Gastrocnemius medialis (tissue), 4 donors: ENCODE data around the gene SRP19.

ENCODE experiments used
- POLR2A ChIP-seq, 2 donors: fragments of 450-650 bp; IDR thresholded peaks; one replicate each; pipeline ENCODE4 v1.6.1; 2017; ENCODE audit warnings: antibody characterized with exemption in 2 of 2, mild to moderate bottlenecking in 2 of 2, moderate library complexity in 2 of 2
- TF ChIP-seq, protein P1 (sequence below), 5 experiments: fragments of 450-650 bp in 3 of 5; fragments of 200-600 bp in 2 of 5; sonication (generic) in 2 of 5; IDR thresholded peaks in 4 of 5; conservative IDR thresholded peaks in 1 of 5; 1 replicate in 4 of 5; 2 replicates in 1 of 5; pipeline ENCODE4 v1.5.1; 2016 to 2019; ENCODE audit warnings: antibody characterized with exemption in 5 of 5, mild to moderate bottlenecking in 3 of 5, moderate library complexity in 3 of 5

DNA sequence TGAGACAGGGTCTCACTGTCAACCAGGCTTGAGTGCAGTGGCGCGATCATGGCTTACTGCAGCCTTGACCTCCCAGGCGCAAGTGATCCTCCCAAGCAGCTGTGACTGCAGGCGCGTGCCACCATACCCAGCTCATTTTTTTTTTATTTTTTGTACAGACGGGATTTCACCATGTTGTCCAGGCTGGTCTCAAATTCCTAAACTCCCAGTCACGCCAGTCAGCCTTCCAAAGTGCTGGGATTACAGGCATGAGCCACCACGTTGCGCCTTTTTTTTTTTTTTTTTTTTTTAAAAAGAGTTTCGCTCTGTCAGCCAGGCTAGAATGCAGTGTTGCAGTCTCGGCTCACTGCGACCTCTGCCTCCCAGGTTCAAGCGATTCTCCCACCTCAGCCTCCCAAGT is 27.1 kb upstream of the SRP19 start:
- TF ChIP-seq, protein P1, sequence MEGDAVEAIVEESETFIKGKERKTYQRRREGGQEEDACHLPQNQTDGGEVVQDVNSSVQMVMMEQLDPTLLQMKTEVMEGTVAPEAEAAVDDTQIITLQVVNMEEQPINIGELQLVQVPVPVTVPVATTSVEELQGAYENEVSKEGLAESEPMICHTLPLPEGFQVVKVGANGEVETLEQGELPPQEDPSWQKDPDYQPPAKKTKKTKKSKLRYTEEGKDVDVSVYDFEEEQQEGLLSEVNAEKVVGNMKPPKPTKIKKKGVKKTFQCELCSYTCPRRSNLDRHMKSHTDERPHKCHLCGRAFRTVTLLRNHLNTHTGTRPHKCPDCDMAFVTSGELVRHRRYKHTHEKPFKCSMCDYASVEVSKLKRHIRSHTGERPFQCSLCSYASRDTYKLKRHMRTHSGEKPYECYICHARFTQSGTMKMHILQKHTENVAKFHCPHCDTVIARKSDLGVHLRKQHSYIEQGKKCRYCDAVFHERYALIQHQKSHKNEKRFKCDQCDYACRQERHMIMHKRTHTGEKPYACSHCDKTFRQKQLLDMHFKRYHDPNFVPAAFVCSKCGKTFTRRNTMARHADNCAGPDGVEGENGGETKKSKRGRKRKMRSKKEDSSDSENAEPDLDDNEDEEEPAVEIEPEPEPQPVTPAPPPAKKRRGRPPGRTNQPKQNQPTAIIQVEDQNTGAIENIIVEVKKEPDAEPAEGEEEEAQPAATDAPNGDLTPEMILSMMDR (IDR thresholded peaks at IDR 0.05 in 4 of 5, conservative IDR thresholded peaks at IDR 0.05 in 1 of 5) = no peak
- no peak for TF ChIP-seq POLR2A (IDR thresholded peaks at IDR 0.05)
